Fibroblast of skin of left biceps (primary cell): ENCODE data around the gene CADPS.

Source experiments
- DNase-seq, 2 experiments: peaks; one replicate each; pipeline ENCODE4 v3.0.0-alpha.2; 2013; ENCODE audit warnings: low read depth in 2 of 2

The CADPS gene

DNA sequence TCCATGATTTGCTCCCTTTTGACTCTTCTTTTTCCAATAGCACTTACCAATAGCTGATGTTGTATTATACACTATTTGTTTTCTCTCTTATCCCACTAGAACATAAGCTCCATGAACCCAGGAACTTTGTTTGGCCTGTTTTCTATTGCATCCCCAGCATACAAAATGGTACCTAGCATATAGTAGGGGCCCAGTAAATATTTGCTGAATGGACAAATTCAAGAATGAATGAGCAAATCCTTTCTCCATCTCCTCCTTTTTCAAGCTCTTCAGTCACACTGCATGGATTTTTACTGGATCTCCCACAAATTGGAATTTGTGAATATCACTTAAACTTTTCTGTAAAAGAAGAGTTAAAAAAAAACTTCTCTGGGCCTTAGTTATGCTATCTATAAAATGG, 435.2 kb downstream of the CADPS start:
- DNase-seq: no peak

DNA sequence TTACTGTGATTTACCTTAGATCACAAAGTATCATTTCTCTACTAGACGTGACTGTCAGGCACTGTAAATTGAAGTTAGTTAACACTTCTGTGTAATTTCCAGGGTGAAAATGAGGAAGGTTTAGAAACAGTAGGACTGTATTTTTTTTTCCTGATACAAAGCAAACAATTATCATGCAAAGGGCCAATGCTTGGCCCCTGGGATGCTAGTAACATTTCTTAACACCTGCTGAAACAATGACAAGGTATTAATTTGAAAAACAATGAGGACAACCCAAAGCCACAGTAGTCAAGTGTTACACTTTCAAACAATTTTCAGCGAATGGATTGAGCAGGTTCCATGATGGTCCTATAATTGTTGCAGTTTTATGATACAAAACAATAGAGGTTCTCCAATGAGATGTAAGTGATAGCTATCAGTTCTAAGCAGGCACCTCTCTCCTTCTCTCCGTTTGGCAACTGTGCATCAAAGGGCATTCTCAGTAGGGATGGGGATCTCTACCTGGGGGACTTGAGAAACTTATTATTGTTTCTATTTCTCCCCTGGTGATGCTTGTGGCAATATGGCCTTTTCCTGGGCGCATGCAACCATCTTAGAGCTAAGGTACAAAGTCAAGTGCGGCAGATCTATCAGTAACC, 435.9 kb downstream of the CADPS start:
- no peak for DNase-seq

DNA sequence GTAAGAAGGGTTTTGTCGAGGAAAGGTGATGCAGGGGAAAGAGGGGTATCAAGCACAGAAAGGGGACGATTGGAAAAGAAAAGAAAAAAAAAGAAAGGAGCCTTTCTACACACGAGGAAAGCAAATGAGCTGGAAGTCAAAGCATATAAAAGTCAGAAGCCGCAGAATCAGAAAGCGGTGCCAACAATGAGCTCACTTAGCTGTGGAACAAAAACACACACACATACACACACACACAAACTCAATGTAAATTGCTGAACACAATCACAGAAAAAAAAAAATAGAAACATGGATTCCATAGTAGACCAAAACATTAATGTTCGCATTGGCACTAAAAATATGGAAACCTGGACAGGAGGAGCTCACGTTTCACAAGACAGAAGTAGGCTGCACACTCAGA, 438.4 kb downstream of the CADPS start:
- DNase-seq: no peak

DNA sequence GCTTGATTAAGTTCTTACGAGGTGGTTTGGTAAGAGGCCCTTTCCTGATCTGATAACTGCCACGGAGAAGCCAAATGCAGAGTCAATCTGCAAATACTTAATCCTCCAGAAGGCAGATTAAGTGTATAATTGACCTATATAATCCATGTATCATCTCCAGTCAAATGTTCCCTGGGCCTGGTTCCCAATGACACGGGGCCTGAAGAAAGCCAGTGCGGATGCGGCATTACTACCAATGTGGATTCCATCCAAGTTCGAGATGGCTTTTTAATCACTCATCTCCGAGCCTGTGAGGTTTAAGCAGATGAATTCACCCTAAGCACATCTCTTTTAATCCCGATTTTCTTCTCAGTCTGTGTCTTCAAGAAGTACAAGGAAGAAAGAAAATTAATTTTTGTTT, 441.8 kb downstream of the CADPS start:
- DNase-seq: no peak

DNA sequence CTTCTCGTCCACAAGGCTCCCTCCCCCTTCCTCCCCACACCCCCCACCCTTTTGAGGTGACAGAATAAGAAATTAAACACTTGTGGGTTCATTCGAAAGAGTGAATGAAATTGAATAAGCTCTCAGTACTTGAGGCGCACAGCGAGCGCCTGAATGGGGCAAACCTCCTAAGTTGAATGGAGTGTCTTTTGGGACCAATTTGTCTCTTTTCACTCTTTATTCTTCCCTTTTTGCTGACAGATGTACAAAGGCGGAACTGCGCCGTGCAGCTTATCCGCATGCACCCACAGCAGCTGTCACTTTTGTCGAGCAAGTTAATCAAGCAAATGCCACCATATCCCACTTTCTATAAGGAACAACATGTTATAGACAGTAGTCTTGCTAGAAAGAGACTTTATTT, 454.0 kb downstream of the CADPS start:
- no peak for DNase-seq

DNA sequence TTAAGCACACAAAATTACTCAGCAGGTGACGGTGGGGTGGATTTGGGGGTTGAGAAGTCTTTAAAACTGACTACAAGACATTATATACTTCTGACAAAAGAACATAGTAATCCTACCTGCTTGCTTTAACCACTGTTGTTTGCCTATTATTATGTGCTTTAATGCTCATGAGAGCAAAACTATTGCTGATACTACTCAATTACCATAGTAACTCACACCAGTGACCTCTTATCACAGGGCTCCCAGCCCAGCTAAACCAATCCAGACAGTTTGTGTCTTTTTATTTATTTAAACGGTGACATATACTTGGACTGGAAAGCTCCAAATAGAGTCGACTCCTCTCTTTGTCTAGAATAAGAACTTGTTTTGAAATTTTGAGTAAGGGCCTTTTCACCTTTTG, 459.1 kb downstream of the CADPS start:
- no peak for DNase-seq

DNA sequence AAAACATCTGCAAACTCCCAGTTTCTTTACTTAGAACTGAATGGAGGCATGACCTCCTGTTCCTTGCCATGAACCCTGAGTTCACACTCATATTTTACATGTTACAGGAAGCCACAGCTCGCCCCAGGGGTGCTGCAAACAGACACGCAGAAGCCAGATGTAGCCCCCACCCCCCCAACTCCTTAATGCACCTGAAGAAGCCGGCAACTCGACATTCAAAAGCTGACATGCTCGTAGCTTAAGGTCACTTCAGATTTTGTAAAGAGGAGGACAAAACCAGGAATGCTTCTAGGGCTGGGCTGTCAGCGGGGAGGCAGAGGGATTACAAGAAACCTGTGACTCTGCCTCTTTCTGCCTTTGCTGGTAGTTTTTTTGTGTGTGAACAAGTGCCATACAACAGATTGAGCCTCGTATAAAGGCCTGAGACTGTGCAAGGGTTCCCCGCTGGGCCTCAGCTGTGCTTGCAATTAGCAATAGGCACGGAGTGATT, 459.9 kb downstream of the CADPS start:
- no peak for DNase-seq

DNA sequence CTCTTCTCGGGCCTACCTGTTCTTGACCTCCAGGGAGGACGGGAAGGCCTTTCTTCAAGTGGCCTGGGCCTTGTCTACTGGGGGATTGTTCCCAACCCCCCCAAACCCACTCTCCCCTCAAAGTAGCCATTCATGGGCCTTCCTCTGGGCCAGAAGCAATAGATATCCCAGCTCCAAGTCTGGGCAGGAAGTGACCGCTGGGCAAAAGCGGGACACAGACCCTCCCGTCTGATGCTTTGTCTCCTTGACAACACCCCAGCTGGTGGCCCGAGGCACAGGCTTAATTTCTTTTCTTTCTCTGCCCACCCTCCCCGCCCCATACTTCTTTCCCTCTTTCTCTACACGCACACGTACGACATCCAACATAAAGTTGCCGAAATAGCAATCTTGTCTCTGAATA, 460.4 kb downstream of the CADPS start:
- no peak for DNase-seq

DNA sequence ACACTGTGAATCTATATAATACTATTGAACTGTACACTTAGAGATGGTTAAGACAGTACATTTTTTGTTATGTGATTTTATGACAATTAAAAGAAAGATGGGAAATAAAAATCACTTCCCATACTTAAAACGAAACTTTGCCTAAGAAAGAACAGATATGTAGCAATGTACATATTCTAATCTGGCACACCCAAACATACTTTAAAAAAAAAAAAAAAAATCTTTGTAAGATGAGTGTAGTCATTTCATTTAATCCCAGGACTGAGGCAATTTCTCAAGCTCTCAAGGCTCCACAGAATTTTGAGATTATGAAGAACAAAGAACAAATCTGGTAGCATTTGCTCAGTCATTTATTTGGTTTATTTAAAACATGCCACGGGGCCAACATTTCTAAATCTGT, 461.5 kb downstream of the CADPS start:
- no peak for DNase-seq

DNA sequence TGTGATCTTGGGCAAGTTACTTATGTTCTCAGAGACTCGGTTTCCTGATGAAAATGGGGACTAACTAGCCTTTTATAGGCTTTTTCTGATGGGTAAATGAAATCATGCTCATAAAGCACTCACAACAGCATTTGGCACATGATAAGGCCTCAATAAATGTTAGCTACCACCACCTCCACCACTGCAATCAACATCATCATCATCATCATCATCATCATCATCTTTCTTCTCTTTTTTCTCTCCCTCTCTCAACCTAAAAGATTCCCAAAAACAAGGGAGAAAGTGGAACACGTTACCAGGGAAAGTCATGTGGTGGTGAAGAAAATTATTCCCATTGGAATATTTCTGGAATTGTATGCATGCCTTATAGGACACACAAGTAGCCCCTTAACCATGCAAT, 468.3 kb downstream of the CADPS start:
- no peak for DNase-seq

DNA sequence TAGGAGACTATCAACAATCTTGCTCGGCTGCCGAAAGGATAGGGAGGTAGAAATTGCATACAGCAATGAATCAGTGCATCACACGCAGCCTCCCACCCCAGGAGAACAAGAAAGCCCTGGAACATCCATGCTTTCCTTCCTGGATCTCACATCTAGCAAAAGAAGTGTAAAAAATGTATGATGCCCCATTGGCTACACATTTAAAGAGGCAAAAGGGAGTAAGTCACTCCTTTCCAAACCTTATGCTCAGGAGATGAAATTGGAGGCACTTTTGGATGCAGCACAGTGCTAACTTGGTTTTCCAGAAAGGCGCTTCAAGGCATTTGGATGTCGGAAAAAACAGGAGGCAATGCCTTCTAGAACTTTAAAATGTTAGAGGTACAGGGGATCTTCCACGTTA, 469.6 kb downstream of the CADPS start:
- DNase-seq: no peak

DNA sequence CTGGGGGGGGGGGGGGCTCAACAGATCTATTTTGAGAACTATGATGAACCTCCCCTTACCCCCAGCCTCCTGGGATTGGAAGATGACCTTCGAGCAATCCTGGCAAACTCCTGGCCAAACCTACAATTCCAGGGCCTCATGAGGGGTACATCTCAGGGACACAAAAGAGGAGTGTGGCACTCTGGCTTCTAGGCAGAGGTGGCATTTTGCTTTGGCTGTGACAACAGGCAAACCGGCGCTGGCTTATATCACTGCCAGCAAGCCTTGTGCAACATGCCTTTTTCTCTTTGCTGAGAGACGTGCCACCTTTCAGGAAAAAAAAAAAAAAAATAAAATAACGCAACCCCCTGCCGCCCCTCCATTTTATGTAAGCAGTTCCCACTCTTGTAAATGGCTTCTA, 470.1 kb downstream of the CADPS start:
- no peak for DNase-seq

DNA sequence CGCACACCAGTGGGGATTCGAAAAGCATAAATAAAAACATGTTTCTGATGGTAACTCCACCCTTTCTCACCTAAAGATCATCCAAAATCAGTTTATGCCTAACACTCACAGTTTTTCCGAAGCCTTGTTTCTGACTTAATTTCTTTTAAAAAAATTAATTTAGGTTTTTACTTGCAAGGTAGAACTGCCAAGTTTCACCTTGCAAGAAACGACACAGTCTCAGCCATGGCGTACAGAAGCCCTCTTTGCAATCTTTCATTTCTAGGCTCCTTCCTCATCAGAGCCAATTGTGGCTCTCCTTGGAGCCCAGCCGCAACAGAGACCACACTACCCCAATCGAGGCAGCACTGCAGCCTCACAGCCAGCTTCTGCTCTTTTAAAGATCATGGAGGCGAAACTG, 470.9 kb downstream of the CADPS start:
- DNase-seq: no peak

DNA sequence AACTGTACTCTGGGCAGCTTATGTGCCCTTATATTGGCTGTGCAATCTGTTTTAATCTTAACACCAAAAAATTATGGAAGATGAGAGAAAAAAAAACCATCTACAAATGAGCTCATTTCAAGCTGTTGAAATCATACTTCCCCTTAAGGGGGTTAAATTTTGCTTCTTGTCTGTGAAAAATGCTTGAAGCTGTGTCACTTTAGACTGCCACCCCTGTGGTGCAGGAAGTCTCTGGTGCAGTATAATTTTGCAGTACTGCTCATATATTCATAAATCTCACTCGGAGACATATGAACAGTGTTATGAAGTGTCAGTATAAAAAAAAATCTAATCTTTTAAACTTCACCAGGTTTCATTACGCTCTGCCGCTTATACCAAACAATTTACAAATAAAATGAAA, 471.5 kb downstream of the CADPS start:
- no peak for DNase-seq

DNA sequence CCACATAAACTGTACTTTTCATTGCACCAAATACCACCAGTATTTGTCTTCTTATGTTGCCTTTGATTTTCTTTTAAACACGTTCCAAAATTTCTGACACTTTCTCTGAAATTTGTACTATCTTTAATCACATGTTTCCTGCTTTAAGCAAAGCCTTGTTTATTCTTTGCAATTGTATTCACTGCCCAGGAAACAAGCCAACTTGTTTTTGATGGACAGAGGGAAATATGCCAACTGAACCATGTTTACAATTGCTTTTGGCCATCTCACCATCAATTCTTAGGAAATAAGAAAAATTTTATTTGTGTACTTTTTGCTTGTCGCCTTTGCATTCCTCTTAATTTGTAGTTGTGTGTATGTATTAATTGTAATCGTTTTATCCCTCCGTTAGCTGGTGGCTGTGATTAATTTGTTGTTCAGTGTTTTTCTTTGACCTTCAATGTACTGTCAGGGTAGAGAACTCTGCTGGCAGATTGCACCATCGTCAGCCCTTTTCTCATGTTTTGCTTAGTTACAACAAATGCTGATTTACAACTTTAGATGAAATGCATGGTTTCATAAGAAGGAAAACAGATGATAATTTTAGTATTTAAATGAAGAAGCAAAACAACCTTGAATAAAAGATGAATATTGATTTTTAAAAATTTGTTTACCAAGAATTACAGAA, 482.5 kb downstream of the CADPS start:
- DNase-seq: no peak

DNA sequence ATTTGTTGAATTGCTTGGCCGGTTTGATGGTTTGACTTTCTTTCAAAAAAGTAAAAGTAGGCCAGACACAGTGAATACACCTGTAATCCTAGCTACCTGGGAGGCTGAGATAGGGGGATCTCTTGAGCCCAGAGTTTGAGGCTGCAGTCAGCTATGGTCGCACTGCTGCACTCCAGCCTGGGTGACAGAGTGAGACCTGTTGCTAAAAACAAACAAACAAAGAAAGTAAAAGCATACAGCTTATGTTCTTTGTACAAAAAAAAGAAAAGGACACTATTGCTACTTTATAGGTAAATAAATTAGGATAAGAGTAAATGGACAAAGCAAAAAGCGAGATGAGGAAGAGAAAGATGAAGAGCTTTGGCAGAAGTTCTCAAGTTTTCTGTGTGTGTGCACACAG, 488.0 kb downstream of the CADPS start:
- DNase-seq: no peak

DNA sequence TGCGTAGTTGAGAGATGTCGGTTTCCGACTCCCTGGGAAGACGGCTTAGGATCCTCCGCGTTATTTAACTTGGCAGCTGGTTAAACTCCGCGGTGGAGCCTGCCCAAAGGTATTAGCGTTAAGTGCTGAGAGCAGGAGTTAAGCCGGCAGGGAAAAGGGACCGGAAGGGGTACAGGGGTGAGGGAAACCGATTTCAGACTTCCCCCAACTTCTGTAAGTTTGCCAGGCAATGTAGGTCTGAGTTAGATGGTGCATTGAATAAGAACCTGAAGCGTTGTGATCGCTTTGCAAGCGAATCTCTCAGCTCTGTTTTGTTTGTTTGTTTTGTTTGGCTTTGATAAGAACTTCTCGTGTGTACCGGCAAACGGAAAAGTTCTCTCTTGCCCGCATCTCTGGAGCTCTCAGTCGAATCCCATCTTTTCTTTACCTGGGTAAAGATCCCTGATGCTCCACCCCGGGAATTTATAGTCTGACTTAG, 495.9 kb downstream of the CADPS start:
- DNase-seq: no peak

DNA sequence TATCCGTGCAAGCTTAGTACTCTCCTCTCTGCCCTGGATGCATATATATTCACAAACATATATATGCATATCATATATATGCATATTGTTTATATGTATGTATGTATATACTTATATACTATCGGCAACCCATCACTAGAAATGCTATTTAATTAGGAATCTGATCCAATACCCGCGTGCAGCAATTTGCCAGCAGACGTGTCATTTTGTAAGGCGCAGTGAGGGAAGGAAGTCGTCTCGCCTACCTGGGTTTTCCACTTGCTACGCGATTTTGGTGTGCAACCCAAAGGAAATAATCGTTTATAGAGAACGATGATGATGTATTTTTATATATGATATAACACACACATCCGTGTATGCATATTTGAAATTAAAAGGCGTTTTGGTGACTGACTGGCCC, 496.3 kb downstream of the CADPS start:
- DNase-seq: no peak

DNA sequence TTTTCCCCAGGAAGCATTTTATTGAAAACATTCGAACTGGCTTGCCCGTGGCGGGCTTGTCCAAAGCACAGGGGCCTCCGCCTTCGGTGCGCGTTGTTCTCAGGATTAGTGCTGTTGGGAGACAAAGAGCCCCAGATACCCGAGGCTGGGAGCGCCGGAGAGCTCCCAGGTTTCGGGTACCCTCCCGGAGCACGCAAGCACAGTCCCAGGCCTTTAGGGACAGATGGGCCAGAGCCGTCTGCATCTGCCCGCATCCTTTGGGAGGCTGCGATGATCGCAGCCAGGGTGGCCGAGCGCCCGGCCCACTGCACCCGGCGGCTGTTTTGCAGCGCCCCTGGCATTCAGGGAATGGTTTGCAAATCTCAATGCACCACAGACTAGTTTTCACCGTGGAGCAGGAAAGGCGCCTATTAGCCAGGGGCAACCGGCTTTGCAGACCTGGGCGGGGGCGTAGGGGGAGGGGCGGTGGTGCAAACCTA, 496.9 kb downstream of the CADPS start:
- no peak for DNase-seq

DNA sequence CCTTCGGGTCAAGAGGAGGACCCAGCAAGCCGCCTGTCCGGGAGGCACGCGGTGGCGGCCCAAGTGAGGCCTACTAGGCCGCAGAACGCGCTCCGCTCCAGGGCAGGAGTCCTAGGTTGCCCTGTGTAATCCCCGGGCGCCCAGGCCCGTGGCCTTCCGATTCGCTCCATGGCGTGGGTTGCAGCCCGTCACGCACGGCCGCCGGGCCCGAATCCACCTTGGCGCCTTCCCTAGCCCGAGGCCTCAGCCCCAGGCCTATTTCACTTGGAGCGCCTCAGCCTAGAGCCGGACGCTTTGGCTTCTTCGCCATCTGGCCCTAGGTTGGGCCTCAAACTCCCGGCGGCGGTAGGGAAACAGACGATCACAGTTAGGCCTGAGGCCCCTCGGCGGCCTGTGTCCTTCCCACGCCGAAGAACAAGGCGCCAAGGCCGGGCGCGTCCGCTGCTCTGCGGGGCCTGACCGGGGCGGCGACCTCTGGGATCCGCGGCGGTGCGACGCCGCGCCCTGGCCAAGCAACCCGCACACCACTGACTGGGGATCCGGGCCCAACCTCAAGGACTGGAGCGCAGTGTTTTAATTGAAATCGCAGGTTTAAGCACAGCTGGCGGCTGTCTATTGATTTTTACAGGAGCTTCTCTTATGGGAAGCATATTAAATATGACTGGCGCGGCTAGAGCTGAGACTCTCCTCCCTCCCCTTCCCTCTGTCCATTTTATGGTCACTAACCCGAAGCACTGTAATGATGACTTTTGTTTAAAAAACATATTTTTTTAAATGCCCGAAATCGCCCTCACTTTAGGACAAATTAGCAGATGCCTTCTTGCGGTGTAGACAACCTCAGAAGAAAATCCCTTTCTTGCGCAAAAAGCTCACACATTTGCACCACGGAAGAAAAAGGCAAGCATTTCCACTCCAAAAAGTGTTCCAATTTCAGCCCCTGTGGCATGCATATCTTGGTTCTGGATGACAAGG, 498.0 kb downstream of the CADPS start:
- DNase-seq: no peak

DNA sequence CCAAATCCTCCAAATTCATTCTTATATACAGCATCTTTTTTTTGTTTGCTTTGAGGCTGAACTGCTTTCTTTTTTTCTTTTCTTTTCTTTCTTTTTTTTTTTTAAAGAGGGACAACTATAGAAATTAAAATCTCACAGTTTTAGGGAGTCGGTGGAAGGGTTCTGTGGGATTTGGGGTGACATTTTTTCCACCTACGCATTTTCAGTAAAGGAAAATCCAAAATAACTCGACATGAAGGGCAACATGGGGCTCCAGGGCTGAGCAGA, 498.8 kb downstream of the CADPS start:
- DNase-seq: no peak

DNA sequence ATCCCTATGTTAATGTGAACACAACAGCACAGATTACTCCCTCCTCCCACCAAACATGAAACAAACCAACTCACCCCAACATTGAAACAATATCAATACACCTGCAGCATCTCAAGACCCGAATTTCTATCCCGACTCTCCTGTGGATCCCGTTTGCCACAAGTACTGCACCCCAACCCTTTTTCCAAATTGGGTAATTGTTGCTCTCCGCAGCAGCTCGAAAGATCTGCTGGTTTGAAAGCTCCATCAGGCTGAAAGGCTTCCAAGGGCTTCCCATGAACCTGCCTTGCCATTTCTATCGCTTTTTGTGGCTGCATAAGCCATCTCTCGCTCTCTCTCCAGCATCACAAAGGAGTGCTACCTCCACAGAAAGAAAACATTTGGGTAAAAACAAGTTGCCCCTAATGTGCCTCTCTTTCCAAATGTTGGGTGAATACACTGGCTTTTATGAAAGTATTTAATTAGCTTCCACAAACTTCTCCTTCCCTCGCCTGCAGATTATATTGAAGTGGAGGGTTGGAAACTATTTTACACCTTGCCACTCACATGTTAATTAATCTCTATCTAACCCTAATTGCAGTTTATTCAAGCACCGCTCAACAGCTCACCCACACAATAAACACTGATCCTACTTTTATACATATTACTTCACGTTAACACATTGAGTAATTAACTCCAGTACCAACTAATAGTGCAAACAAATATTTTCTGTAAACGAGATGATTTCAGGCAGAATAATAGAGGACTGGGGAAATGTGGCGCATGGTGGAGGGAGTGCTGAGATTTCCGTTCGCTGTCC, 499.4 kb downstream of the CADPS start:
- DNase-seq: no peak
